ENCODE data around the gene CCNYL1. TPM values are rescaled to one million over a fixed set of nuclear protein-coding genes. Genes with fewer than 3 reads are reported as not detected.

The CCNYL1 gene
- total RNA-seq (5.4 and 8.8 TPM in 2 replicates), polyA plus RNA-seq (18.2 and 18.4 TPM in 2 replicates), polyA minus RNA-seq (ENCODE audit: low replicate concordance) (3.5 and 4.0 TPM in 2 replicates)
- 14.3 and 15.3 TPM in 2 replicates for polyA plus RNA-seq (2012)

- Histone ChIP-seq H3K36me3 (ENCODE audit: control insufficient read depth, insufficient read depth, low read length) (no peaks in the 10 kb centered on the region), H2AFZ (ENCODE audit: low read length) (peak within 1 kb of the TSS; percentile 73), H3K4me1 (ENCODE audit: control insufficient read depth, extremely low read depth, insufficient read depth, low read length) (no peaks in the 10 kb centered on the region), H4K20me1 (ENCODE audit: control insufficient read depth, extremely low read depth, insufficient read depth, low read length) (no peaks in the 10 kb centered on the region), H3K4me3 (replicated peaks in 1 of 4; ENCODE audit: control extremely low read depth in 1 of 4, insufficient read depth in 1 of 4, low read depth in 3 of 4, low read length in 4 of 4) (peak within 1 kb of the TSS; percentile 75 to 94 (median 80)), H3K27me3 (ENCODE audit: control insufficient read depth, insufficient read depth, low read length) (no peaks in the 10 kb centered on the region), H3K79me2 (ENCODE audit: control insufficient read depth, insufficient read depth, low read length) (peaks cover 2% of the 10 kb centered on the region), H3K27ac (ENCODE audit: insufficient read depth, low read length) (peak within 1 kb of the TSS; percentile 74), H3K9me3 (ENCODE audit: control insufficient read depth, insufficient read depth, low read depth, low read length) (no peaks in the 10 kb centered on the region), H3K4me2 (ENCODE audit: extremely low read depth, insufficient read depth, low read length) (peak within 1 kb of the TSS; percentile 82), H3K9ac (ENCODE audit: insufficient read depth, low read length) (peak within 1 kb of the TSS; percentile 80)
- TF ChIP-seq EZH2 (IDR thresholded peaks at IDR 0.05; ENCODE audit: low read length, missing control alignments) (no peak), CTCF (conservative IDR thresholded peaks at IDR 0.05 in 1 of 2, IDR thresholded peaks at IDR 0.05 in 1 of 2; ENCODE audit: low read depth in 1 of 2, low read length in 2 of 2) (peak in 1 of 2 donors; percentile 11)
- peak; percentile 99 to 100 for DNase-seq (ENCODE audit: low read depth in 2 of 2)
Measured at GRCh38 chr2:207710814-207711740, at the start of gene CCNYL1. Gene CCNYL1, plus strand, starts transcription at chr2:207711640. Its CDS starts 257 bp downstream, at chr2:207711897.

GRCh38 chr2:207662203-207662602 lies 49.2 kb upstream of the CCNYL1 start:
- no peaks in the 10 kb centered on the region for H3K27me3 ChIP-seq (ENCODE audit: control insufficient read depth, insufficient read depth, low read length)
- no peaks in the 10 kb centered on the region for H3K4me1 ChIP-seq (ENCODE audit: control insufficient read depth, extremely low read depth, insufficient read depth, low read length)
- no peaks in the 10 kb centered on the region for H3K79me2 ChIP-seq (ENCODE audit: control insufficient read depth, insufficient read depth, low read length)
- H3K9me3 ChIP-seq (ENCODE audit: control insufficient read depth, insufficient read depth, low read depth, low read length) = no peaks in the 10 kb centered on the region
- H3K9ac ChIP-seq (ENCODE audit: insufficient read depth, low read length) = no peak overlapping the region
- no peaks in the 10 kb centered on the region for H3K36me3 ChIP-seq (ENCODE audit: control insufficient read depth, insufficient read depth, low read length)
- H4K20me1 ChIP-seq (ENCODE audit: control insufficient read depth, extremely low read depth, insufficient read depth, low read length) = no peaks in the 10 kb centered on the region
- H3K4me3 ChIP-seq (replicated peaks in 1 of 4; ENCODE audit: control extremely low read depth in 1 of 4, insufficient read depth in 1 of 4, low read depth in 3 of 4, low read length in 4 of 4) = no peak overlapping the region
- no peak for TF ChIP-seq CTCF (conservative IDR thresholded peaks at IDR 0.05 in 1 of 2, IDR thresholded peaks at IDR 0.05 in 1 of 2; ENCODE audit: low read depth in 1 of 2, low read length in 2 of 2)
- no peak for TF ChIP-seq EZH2 (IDR thresholded peaks at IDR 0.05; ENCODE audit: low read length, missing control alignments)
- DNase-seq (ENCODE audit: low read depth in 2 of 2) = no peak
- no peak overlapping the region for H3K4me2 ChIP-seq (ENCODE audit: extremely low read depth, insufficient read depth, low read length)
- no peak overlapping the region for H3K27ac ChIP-seq (ENCODE audit: insufficient read depth, low read length)
- no peak overlapping the region for H2AFZ ChIP-seq (ENCODE audit: low read length)

DNA sequence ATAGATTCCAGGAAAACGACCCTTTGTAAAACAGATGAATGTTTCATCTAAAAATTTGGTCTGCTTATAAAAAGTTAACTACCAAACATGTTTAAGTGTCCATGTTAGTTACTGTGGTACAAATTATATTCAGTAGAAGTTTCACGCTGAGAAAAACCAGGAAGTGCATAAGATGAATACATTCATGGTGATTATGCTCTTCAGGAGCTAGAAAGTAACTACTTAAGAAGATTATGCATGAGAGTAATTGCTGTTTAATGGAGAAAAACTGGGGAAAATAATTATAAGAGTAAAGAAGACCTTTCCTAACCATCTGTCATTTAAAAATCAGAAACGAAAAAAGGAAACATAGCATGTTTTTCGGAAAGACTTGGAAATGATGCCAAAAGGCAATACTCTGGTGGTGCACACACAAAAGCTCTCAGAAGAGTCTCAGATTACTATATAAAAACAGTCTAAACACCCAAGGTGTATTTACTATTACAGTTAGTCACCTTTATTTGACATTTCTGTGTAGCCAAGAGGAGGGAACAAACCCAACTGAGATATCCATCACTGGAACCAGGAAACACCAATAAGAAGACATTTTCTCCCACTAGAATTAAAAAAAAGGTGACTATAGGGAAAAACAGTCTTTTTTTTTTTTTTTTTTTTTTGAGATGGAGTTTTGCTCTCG lies 47.4 kb upstream of the CCNYL1 start:
- H3K79me2 ChIP-seq (ENCODE audit: control insufficient read depth, insufficient read depth, low read length) = no peaks in the 10 kb centered on the region
- H3K9ac ChIP-seq (ENCODE audit: insufficient read depth, low read length) = no peak overlapping the region
- TF ChIP-seq EZH2 (IDR thresholded peaks at IDR 0.05; ENCODE audit: low read length, missing control alignments) = no peak
- TF ChIP-seq CTCF (conservative IDR thresholded peaks at IDR 0.05 in 1 of 2, IDR thresholded peaks at IDR 0.05 in 1 of 2; ENCODE audit: low read depth in 1 of 2, low read length in 2 of 2) = no peak
- H3K4me3 ChIP-seq (replicated peaks in 1 of 4; ENCODE audit: control extremely low read depth in 1 of 4, insufficient read depth in 1 of 4, low read depth in 3 of 4, low read length in 4 of 4) = no peak overlapping the region
- DNase-seq (ENCODE audit: low read depth in 2 of 2) = no peak
- H4K20me1 ChIP-seq (ENCODE audit: control insufficient read depth, extremely low read depth, insufficient read depth, low read length) = no peaks in the 10 kb centered on the region
- no peak overlapping the region for H3K4me2 ChIP-seq (ENCODE audit: extremely low read depth, insufficient read depth, low read length)
- no peaks in the 10 kb centered on the region for H3K36me3 ChIP-seq (ENCODE audit: control insufficient read depth, insufficient read depth, low read length)
- H2AFZ ChIP-seq (ENCODE audit: low read length) = no peak overlapping the region
- H3K27ac ChIP-seq (ENCODE audit: insufficient read depth, low read length) = no peak overlapping the region
- no peaks in the 10 kb centered on the region for H3K27me3 ChIP-seq (ENCODE audit: control insufficient read depth, insufficient read depth, low read length)
- no peaks in the 10 kb centered on the region for H3K9me3 ChIP-seq (ENCODE audit: control insufficient read depth, insufficient read depth, low read depth, low read length)
- no peaks in the 10 kb centered on the region for H3K4me1 ChIP-seq (ENCODE audit: control insufficient read depth, extremely low read depth, insufficient read depth, low read length)

Data from fibroblast of lung (primary cell).